Esophagus mucosa (tissue), 1 donor: Measurements from ENCODE around the gene MRPS18B. TPM values are rescaled to one million over a fixed set of nuclear protein-coding genes. Genes with fewer than 3 reads are reported as not detected.
A peak's percentile ranks its signal among the peaks of the same experiment; 100 is the strongest.

Experiments
- ATAC-seq: fragments of 200-7000 bp; cut with Tn5 transposase; one replicate; pipeline ENCODE4 v1.9.1; 2020
- total RNA-seq: library from RNA; stranded (reverse); gene quantifications from one replicate; pipeline ENCODE4 v1.2.4, GENCODE V29; 2023
- donor health status: DM: yes; HTN: yes; CAD: no.

Gene MRPS18B
- total RNA-seq, 1 donor from 2014 or later: 48.2 TPM

DNA sequence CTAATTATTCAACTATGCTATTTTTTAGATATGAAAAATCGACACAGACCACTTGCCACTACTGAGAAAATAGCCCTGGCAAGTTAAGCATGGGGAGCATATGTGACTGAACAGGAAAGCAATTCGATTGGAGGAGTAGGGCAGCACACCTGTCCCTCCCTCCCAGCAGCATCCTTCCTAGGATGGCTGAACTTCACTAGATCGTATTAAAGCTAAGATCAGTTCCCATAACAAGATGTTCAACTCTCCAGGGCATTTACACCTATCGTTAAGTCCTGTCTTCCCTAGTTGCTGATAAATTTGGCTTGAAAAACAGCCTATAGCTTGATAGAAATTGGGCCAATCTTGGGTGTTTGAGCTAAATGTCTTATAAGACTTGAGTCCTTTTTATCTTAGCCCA is 7.6 kb upstream of the MRPS18B start:
- no peak for ATAC-seq

DNA sequence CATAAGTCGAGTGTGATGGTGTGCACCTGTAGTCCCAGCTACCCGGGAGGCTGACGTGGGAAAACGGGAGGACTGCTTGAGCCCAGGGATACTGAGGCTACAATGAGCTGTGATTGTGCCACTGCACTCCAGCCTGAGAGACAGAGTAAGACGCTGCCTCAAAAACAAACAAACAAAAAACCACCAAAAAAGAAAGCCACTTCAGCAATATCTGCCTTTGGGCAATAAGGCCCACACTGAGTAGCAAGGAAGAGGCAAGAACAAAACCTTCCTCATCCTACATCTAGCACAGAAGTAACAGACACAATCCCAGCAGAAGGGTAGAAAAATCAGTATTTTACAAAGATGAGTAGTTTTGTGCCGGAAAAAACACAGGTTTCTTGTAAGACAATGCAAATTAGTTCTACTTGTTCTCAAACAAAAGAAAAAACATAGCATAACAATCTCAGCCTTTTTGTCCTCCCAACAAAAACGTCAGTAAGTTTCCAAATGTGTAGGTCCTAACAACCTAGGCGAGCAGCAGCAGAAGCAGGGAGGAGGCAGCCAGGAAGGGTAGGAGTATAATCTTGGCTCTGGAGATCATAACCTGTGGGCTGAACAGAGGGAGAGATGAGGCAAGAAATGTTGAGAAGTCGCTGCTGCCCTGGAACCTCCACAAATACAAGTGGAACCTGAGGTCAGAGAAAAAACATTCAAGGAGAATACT is 6.3 kb upstream of the MRPS18B start:
- no peak for ATAC-seq

DNA sequence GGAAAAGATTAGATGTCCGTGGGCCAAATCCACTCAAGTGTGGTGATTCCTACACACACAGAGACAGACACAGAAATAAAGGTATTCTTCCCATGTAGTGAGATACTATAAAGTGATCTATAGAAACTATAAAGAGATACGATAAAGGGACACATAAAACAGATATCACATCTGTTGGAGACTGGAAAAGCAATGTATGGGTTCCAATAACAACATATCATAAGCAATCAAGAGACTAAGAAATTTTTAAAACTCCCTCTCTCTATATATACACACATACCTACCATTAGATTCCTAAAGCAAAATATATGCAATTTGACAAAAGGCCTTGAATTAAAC is 5.8 kb upstream of the MRPS18B start:
- no peak for ATAC-seq

DNA sequence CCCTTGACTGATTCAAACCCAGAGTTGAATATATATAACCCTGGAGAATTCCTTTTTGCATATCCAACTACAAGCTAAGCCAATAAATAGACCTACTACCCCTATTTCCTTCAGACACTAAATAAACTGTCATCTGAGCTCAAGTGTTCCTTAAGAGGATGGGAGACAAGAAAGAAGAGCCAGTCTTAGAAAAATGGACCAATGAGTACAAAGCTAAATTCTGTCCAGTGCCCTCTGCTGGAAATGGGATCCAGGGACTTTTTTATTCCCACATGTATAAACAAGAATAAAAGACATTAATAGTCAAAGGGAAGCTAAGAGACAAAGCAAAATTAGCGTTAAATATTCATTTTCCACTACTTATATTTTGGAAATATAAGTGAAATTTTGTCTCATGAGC is 5.4 kb upstream of the MRPS18B start:
- ATAC-seq: no peak

DNA sequence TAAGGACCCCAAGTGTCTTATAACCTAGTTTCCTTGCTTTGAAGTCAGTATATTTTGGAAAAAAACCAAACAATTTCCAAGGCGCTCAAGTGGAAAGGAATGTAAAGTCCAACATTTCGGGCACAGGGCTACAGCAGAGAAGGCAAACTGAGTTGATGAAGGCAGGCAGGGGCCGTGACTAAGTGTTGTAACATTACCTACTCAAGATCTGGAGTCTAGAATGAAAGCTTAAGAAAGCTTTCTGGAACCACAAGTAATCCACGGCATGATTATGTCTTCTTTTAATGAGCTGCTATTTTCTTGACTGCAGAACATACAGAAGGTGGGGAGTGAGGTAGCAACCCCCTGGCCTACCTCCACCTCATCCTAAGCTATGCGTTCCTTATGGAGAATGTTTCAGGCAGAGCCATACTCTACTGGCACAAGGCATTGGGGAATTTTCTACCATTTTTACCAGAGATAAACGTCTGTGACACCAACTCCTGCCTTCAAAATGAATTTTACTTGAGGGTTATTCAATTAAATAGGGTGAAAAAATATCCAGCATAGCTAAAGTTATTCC is 4.9 kb upstream of the MRPS18B start:
- ATAC-seq: no peak

DNA sequence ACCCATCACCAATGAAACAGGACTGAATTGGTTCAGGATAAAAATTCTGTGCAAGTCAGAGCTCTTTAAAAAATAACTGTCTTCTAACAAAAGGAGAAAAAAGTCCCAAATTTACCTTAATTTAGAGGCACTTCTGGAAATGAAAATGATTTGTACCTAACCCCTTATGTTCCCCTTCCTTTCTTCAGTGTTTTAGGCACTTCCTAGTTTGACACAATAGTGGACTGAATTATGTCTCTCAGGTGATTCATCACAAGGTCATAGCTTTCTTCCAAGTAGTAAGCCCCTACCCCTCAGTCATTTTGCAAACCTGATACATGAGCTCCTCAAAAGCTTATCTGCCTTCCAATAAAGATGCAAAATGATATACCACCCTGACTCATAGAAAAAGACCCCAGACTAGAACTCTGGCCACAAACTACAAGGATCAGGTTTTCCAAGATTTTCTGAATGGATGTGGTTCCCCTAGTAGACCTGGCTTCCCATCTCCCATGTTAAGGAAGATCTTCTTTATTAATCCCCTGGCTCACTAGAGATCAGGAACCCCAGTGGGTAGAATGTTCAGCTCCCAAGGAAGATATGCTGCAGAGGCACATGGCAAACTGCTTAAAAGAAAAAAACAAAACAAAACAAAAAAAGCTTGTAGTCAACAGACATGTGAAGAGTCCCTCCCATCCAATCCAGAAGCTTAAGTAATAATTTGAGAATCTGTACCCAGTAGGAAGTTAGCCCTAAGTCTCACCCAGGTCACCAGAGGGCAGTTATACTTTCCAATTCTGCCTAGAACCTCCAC is 4.2 kb upstream of the MRPS18B start:
- ATAC-seq: no peak

DNA sequence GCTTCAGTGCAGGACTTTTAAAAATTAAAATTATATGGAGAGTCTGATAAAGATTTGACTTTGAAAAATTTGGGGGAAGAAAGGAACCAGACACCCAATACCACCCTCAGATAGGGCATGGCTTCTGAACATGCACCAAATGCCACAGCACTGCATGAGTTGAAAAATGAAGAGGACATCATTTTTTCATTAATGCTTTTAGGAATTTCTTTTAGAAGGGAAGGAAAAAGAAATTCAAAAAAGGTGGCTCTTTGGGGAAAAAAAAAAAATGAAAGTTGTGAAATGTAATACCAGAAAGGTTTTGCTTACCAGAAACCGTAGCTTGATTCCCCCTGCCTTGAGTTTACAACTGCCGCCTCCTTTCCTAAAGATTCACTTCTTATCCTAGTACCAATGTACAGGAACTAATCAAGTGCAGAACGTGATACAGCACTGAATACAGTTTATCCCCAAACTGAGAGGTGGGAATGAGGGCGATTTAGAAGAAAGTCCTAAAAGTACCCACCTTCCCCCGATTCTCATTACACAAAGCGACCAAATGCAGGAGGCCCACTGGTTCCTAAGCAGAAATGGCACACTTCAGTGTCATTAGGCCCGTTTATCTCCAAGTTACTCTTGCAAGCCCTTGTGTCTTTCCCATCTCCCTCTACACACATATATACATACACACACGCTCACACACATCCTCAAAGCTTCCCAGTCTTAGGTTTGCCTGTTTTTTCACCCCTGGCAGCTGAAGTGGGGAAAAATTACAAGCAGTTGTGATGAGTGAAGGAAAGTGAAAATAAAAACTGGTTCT is 3.4 kb upstream of the MRPS18B start:
- no peak for ATAC-seq

DNA sequence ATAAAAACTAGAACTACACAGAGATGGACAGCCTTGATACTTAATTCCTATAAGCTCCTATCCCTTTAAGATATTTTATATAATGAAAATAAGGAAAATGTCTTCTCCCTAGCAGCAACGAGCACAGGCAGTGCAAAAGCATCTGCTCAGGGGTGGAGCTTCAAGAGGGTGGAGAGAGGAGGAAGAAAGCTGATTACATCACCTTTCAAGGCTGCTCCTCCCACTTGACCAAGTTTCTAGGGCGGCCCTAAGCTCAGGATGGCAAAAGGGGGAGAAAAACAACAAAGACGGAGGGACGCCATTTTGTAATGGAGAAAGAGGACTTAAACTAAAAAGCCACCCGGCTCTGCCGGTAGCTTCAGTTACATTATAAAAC is 2.8 kb upstream of the MRPS18B start:
- ATAC-seq: peak; percentile 77

DNA sequence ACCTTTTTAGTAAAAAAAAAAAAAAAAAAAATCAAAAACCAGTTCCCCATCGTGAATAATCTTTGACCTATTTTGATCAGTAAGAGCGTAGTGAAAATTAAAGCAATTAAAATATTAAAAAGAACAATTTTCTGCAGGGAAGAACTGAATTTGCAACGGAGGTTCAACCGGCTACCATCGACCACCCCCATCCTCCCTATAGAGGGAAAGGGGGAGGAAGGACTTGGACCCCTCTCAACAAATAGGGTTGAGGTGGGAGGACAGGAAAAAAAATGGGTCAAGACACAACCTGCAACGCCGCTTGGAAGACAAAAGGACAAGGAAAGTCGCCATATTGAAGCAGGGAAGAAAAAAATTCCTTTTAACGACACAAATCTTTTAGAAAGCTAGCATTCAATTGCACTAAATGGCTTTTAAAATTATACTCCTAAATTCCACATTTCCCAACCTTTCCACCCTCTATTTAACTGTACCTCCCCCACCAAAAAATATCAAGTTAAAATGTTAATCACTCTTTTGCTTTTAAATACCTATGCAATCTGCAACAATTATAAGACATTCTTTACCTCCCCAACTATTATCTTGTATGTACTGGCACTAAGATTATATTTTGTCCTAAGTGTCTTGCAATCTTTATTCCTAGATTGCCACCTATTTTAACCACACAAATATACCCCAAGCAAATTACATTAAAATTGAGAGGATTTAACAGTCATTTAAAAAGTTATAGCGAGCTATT is 2.3 kb upstream of the MRPS18B start:
- ATAC-seq: no peak

DNA sequence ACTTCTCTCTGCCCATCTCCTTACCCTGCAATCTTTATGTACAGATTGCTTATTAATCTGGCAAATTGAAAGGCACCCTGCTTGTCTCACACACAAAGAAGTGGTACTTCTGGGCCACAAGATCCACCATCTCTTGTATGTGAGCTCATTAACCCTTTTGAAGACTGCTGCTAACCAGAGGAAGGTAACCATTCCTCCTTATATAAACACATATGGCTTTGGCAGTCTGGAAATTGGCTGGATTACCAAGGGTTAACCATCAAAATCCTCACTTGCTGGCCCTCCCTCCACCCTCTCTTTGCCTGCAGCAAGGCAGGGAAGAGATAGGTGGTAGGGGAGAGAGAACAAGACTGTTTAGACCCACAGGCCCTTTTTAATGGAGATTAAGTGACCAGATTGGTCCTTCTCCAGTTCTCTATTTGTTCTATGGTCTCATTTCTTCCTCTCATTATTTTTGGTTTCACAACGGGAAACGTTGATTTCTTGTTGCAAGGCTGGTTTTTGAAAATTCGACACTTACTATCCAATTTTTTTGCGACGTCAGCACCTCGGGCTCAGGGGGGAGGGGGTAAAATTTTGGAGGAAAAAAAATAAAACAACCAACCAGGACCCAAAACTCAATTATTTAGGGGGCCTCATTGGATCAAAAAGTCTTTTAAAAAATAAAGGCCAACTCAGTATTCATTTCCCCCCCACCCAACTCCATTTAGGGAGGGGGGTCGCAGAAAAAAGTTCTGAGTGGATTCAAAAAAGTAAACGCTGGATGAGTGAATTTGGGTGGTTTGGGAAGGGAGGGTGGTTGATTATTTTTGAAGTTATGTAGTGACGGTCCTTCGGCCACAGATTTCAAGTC is 1.5 kb upstream of the MRPS18B start:
- ATAC-seq: no peak

DNA sequence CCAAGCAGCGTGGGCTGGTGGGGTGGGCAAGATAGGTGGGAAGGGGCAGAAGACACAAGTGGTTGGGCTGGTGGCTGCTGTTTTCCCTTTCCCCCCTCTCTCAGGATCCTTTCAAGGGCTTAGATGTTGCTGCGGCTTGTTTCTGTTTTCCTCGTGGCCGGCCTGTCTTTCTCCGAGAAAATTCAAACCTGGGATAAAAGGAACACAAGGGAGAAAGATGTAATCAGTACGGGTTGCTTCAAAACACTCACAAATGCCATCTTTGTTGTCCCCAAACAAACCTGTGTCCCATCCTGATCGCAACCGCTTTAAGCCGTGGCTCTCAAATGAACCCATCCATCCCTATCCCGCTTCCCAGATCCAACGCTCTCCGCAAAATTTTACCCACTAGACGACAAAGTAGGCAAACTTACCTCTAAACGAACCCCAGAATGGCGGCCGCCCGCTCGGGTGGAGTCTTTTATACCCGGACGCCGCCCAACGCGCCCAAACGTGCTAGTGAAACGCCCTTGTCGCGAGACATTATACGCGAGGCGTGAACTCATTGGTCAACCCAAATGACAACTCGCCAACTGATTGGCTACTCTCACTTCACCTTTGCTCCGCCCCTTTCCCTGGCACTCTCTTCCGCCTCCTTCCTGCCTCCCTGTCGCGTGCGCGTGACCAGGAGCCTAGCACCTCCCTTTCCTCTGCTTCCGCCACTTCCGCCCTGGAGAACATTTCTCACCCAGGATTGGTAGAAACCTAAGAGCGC is 652 bp upstream of the MRPS18B start, which contains the start of gene PPP1R10:
Gene PPP1R10 (minus strand): TSS at position 433 of the 754 bp plus-strand sequence. CDS start 7,299 bp downstream, outside the sequence.
- peak; percentile 94 for ATAC-seq

DNA sequence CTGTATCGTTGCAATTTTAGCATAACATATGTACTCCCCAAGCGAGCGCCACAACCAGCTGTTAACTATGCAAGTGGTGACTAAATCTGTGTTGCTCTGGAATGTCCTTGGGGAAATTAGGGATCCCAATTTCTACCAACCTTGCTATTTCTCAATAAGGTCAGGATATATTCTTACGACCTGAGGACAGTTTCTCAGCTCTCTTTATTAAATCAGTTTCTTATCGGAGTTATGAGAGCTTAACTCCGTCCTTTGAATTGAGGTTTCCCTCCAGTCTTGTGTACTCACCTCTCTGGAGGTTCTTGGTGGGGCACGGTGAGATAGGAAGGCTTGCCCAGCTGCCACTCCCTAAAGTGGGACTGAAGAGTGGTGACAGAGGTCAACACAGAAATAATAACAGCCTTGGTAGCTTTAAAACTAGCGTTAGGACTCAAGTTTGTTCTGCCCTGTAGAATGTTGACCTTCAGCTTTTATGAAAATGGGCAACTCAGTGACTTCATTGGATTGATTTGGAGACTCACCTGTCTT is 694 bp downstream of the MRPS18B start:
- ATAC-seq: no peak

DNA sequence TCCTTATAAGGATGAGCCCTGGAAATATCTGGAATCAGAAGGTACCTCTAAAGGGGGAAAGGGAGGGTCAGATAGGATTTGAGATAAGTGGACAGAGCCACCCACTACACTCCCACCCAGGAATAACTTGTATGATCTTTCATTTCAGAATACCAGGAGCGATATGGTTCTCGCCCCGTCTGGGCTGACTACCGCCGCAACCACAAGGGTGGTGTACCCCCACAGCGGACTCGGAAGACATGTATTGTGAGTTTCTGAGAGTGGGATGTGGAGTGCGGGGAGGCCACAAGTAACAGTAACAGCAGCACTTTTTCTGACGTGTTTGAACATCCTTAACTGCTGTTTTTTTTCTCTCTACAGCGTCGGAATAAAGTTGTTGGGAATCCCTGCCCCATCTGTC is 1.9 kb downstream of the MRPS18B start:
- ATAC-seq: no peak

DNA sequence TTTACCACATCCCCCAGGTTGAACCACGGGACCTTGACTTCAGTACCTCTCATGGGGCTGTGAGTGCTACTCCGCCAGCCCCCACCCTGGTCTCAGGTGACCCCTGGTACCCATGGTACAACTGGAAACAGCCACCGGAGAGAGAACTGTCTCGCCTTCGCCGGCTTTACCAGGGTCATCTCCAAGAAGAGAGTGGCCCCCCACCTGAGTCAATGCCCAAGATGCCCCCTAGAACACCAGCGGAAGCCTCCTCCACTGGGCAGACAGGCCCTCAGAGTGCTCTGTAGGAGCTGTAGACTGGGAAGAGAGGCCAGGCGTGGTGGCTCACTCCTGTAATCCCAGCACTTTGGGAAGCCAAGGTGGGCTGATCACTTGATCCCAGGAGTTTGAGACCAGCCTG is 7.9 kb downstream of the MRPS18B start:
- no peak for ATAC-seq

DNA sequence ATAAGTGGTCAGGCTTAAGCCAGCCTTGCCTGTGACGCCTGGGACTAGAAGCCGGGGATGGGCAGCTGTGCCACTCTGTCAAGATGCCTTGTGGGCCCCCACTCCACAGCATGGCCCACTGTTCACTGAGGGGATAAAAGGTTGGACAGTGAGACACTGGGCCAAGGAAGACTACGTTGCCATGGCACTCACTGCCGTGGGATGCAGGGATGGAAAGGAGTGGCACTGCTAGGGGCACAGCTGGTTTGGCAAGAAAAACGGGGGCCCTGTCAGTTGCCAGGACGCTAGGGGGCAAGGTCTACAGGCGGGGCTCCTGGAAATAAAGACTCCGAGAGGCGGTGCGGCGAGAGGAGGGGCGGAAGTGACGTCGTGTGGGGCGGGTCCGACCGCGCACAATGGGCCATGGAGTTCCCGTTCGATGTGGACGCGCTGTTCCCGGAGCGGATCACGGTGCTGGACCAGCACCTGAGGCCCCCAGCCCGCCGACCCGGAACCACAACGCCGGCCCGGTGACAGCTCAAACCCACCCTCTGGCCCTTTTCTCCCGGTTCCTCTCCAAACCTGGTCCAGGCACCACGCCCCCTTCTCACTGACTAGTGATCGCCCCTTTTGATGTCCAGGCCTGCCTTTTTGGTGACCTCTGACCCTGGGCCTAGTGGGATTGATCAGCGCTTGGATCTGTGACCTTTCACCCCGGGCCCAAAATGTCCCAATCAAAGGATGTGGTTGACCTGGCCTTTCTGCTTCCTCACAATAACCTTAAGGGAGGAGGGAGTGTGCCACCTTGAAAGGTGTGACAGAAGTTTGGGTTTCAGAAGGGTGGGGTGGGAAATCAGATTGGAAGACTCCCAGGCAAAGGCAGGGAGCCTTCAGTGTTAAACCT is 9.1 kb downstream of the MRPS18B start, which contains the start of gene ATAT1:
Gene ATAT1 (plus strand): TSS at position 391 of the 883 bp plus-strand sequence.
- ATAC-seq: peak; percentile 96

DNA sequence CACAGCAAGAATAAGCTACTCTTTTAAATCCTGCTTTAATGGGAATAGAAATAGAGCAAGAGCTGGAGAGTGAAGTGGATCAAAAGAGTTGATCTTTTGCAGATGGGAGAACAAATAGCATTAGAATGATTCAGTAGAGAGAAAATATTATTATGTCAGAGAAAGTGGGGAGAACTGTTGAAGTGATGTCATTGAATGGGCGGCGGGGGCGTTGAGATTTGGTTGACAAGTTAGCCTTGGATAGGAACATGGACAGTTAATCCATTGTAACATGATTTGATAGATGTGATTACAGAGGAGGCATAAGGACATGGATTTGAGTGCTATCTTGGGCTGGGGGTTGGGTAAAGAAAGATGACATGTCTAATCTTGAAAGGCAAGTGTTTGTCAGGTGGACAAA is 18.2 kb downstream of the MRPS18B start:
- ATAC-seq: no peak

DNA sequence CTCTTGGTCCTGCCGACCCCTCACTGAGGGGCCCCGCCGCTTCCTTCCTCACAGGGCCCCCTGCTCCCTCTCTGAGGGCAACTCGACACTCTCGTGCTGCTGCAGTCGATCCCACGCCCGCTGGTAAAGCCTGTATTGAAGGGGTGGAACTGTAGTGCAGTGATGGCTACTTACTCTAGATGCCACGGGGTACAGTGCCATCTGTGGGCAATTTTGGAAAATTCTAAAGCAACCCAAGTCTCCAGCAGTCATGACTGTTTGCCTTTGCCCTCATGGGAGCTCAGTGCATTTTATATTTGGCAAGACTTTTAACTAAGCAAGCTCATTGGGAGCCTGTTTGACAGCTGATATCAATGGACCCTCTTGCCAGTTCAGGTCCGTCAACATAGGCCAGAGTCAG is 22.8 kb downstream of the MRPS18B start:
- ATAC-seq: peak; percentile 34

DNA sequence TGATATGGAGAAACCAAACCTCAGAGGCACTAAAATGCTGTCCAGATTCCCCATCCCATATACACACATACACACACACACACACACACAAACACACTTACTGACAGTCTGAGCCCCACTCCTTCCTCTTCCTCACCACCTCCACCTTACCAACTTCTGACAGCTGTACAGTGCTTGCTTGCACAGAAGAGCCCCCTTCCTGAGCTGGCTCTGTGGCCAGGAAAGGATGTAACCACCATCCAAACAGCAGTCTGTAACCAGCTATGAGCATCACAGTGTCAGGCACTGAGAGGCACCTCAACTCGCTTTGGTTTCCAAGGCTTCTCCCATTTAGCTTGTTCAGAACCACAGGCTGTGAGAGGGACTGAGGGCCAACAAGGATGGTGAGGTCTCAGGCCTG is 23.4 kb downstream of the MRPS18B start:
- no peak for ATAC-seq

DNA sequence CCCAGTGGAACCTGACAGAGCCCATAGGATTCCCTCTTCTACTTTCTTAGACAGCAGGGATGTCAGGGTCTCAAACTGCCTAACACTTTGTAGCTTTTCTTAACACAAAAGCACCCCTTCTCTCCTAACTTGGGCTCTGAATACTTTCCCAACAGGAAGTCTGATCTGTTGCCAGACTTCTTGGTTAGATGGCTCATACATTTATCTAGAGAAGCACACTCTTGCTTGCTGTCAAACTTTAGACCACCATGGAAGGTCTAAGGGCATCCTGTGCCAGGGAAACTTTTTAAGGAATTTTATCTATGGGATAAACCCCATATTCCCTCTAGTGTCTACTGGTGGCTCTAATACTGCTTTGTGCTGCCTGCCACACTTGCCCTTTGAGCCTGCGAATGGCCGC is 26.0 kb downstream of the MRPS18B start:
- ATAC-seq: no peak
